Stimulated activated CD8-positive, alpha-beta memory T cell treated with anti-CD3 and anti-CD28 coated beads, Interleukin-12 subunit alpha, Interleukin-12 subunit beta, amount 100 ng/mL, for 24 hours (primary cell): ENCODE data around the gene CYP17A1.

Experiments
- DNase-seq: peaks from one replicate; pipeline ENCODE4 v3.0.0-alpha.2; 2020; ENCODE audit errors: extremely low read depth

CYP17A1 gene

GRCh38 chr10:102804382-102805055, 32.7 kb downstream of the CYP17A1 start:
- no peak for DNase-seq

GRCh38 chr10:102802920-102803534, 34.2 kb downstream of the CYP17A1 start:
- no peak for DNase-seq

- no peak for DNase-seq
Observed at GRCh38 chr10:102801978-102802377, 35.2 kb downstream of the CYP17A1 start.

DNA sequence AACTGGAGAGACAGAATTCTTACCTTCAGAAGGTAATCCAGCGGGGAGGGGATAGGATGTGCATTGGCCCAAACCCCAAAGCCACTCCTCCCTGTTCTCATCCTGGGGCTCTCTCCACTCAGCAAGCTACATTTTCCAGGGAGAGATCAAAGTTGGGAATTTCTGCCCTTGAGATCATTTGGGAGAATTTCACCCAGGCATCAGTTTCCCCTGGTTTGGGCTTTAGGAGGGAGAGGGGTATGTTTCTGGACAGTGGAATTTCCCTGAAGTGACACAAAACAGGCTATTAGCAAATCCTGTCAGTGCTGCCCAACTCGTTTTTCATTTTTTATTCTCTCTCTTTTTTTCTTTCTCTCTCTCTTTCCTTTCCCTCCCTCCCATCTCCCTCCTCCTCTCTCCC, 35.7 kb downstream of the CYP17A1 start:
- DNase-seq = no peak

- DNase-seq = no peak
Observed at GRCh38 chr10:102800611-102801335, 36.4 kb downstream of the CYP17A1 start.

- no peak for DNase-seq
Observed at GRCh38 chr10:102799691-102800471, 37.3 kb downstream of the CYP17A1 start.

DNA sequence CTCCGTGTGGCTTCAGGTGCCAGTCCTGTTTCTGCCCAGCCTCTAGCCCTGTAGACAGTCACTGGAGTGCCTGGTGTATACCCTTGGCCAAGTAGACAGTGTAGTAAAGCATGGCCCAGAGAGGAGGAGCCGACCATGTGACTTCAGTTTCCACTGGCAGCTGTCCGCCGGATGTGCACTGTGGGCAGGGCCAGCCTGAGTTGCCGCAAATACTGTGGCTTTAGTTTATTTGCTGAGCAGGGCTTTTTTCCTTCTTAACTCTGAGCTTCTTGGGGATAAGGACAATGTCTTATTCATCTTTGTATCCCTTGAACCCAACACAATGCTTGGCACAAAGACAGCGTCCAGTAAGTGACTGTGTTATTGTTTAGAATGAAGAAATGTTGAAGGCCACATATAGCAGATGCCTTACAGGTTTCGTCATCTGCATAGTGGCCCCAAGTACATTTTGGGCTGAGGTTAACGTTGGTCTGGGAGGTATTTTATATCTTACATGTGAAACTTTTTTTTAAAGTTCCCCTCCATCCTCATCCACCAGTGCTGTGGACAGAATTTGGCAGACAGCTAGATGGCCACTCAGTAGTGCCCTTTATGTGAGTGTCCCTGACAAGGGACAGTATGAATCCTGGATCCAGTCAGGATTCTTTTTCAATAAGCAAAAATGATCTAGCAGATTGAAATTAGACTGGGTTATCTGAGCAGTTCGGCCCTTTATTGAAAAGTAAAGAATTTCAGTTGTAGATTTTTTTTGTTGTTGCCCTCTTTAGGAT, 40.6 kb downstream of the CYP17A1 start:
- peak; percentile 23 for DNase-seq

GRCh38 chr10:102795453-102796406, 41.5 kb downstream of the CYP17A1 start:
- no peak for DNase-seq

DNA sequence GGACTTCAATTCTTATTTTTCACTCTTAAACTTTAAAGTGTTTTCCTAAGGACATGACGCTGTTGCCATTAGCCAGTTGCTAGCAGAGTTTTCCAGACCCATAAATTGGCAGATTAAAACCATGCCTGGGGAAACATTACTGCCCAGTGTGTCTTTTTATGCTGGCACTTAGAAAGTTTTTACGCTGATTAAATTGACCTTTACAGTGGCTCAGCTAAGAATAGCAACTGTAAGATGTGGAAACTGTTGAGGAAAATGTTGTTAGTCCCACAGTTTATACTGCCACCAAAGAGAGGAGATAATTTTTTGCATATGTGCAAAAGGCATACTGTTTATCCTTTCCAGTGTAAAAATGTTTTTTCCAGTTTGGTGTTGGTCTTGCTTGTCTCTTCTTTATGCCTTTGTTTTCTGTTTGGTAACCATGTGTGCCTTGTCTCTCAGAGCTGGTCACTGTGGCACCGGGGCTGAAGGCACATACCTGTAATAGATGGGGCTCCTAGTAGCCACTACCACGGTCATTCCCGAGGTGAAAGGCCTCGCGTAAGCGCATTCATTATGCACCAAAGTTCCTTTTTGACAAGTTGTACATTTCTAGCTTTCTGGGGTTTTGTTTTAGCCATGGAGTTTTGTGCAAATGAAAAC, 45.3 kb downstream of the CYP17A1 start:
- no peak for DNase-seq

GRCh38 chr10:102785818-102786217, 51.4 kb downstream of the CYP17A1 start:
- no peak for DNase-seq

GRCh38 chr10:102783568-102783967, 53.6 kb downstream of the CYP17A1 start:
- no peak for DNase-seq

- no peak for DNase-seq
Observed at GRCh38 chr10:102782673-102783551, 54.3 kb downstream of the CYP17A1 start.

DNA sequence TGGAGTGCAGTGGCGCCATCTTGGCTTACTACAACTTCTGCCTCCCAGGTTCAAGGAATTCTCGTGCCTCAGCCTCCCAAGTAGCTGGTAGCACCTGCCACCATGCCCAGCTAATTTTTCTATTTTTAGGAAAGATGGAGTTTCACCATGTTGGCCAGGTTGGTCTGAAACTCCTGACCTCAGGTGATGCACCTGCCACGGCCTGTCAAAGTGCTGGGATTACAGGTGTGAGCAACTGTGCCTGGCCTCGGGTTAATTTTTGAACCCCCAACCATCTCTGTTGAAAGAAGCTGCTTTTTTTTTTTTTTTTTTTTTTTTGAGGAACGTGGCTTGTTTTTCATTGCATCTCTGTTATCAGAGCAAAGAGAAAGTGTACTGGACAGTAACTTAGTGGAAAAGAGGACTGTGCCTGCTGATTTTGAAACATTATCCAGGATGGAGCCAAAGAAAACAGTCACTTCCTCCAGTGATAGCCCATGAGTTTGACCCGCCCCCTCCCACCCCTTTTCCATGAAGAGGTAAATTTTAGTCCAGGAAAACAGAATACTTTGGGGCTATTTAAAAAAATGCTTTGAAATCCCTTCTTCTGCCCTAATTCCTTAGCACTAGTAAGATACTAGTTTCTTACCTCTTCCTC, 55.2 kb downstream of the CYP17A1 start:
- no peak for DNase-seq

GRCh38 chr10:102781090-102781920, 55.9 kb downstream of the CYP17A1 start:
- no peak for DNase-seq
